OCI-LY1 (cell line): ENCODE measurements around the gene DYRK3.

Experiments
- CTCF ChIP-seq: fragments of 200-600 bp; sonication (generic), shearing (Covaris generic); IDR thresholded peaks from 2 replicates; pipeline ENCODE4 v1.5.1; 2017; ENCODE audit warnings: mild to moderate bottlenecking, antibody characterized with exemption, low read length, moderate library complexity, mixed read lengths
- EZH2 ChIP-seq: fragments of 200-600 bp; sonication (generic), shearing (Covaris generic); IDR thresholded peaks from 2 replicates; pipeline ENCODE4 v1.8.0; 2017; ENCODE audit warnings: borderline replicate concordance, mixed run types, mild to moderate bottlenecking, antibody characterized with exemption, low read length, moderate library complexity, mixed read lengths

DNA sequence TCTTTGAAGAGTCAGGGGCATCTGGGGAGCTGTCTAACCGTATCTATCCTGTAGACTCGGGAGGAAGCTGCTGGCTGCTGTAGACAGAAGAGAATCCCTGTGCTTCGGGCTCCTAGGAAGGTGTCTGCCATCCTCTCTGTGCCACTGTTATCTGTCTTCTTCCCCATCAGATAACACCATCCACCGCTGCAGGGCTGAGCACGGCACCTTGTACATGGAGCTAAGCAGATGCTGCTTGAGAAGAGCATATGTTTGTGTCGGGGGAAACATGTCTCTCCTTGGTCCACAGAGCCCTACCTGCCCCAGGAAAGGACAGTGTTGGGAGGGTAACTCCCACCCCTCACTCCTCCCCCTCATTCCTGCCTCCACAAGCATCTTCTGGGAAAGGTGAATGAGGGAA lies 48.0 kb downstream of the DYRK3 start:
- no peak for TF ChIP-seq CTCF
- TF ChIP-seq EZH2 = no peak
